GM18868 (cell line): Measurements from ENCODE around the gene RREB1.

Experiments
- ATAC-seq: cut with Tn5 transposase; IDR thresholded peaks from one replicate; pipeline ENCODE4 v1.9.1; 2021; ENCODE audit warnings: mild to moderate bottlenecking, moderate library complexity; ENCODE audit not compliant: unreplicated experiment

The RREB1 gene, protein sequence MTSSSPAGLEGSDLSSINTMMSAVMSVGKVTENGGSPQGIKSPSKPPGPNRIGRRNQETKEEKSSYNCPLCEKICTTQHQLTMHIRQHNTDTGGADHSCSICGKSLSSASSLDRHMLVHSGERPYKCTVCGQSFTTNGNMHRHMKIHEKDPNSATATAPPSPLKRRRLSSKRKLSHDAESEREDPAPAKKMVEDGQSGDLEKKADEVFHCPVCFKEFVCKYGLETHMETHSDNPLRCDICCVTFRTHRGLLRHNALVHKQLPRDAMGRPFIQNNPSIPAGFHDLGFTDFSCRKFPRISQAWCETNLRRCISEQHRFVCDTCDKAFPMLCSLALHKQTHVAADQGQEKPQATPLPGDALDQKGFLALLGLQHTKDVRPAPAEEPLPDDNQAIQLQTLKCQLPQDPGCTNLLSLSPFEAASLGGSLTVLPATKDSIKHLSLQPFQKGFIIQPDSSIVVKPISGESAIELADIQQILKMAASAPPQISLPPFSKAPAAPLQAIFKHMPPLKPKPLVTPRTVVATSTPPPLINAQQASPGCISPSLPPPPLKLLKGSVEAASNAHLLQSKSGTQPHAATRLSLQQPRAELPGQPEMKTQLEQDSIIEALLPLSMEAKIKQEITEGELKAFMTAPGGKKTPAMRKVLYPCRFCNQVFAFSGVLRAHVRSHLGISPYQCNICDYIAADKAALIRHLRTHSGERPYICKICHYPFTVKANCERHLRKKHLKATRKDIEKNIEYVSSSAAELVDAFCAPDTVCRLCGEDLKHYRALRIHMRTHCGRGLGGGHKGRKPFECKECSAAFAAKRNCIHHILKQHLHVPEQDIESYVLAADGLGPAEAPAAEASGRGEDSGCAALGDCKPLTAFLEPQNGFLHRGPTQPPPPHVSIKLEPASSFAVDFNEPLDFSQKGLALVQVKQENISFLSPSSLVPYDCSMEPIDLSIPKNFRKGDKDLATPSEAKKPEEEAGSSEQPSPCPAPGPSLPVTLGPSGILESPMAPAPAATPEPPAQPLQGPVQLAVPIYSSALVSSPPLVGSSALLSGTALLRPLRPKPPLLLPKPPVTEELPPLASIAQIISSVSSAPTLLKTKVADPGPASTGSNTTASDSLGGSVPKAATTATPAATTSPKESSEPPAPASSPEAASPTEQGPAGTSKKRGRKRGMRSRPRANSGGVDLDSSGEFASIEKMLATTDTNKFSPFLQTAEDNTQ (N-terminal part only)

DNA sequence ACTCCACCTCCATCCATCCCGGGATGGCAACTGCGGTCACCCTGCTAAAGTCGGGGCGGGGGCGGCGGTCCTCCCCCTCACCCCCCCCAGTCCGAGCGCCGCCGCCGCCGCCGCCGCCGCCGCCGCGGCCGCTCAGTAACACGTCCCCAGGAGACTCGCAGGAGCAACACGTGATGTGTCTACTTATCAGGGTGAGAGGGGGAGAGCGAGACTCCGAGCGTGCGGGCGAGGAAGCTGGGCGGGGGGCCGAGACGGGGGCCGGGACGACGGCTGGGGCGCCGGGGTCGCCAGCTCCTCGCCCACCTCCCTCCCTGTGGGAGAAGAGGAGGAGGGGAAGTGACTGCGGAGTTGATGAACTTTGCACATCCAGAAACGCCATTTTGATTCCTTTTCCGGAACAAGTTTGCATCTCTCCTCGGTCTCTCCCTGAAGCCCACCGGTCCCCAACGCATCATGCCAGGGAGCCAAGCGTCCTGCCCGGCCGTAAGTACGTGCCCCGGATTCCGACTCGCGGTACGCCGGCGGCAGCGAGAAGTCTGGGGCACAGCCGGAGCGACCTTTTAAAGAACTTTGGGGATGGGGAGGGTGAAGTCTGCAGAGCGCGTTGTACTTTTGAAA, at the start of gene RREB1:
Gene RREB1 (plus strand): TSS at position 384 of the 618 bp plus-strand sequence. CDS start 73,951 bp downstream, outside the sequence.
- peak; percentile 69 for ATAC-seq

DNA sequence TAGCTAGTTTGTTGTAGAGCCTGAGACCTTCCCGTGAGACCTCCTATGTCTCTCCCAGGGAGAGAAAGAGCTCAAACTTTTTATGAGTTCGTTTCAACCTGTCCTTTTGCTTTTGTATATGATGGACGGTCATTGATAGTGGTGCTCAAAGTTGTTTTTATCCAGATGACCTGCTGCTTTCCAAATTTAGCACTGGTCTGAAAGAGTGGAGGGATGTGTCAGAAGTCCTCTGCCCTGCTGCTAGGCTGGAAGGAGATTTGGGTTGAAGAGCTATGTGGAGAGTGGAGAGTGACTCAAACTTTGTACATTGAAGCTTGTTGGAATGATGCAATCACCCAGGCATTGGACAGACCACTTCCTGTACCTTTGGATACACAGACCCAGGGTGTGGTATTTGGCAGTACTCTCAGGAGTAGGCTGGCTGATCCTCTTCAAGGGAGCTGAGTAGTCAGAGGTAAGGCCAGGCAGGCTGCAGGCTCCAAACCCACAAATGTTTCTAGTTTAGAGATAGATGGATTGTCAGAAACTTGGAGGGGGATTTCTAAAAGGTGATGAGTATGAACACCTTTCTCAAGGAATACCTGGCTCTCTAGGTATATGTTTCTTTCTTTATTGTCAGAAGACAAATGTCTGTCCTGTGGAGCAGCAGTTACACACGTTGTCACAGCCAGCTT, 49.4 kb upstream of the RREB1 start:
- no peak for ATAC-seq

DNA sequence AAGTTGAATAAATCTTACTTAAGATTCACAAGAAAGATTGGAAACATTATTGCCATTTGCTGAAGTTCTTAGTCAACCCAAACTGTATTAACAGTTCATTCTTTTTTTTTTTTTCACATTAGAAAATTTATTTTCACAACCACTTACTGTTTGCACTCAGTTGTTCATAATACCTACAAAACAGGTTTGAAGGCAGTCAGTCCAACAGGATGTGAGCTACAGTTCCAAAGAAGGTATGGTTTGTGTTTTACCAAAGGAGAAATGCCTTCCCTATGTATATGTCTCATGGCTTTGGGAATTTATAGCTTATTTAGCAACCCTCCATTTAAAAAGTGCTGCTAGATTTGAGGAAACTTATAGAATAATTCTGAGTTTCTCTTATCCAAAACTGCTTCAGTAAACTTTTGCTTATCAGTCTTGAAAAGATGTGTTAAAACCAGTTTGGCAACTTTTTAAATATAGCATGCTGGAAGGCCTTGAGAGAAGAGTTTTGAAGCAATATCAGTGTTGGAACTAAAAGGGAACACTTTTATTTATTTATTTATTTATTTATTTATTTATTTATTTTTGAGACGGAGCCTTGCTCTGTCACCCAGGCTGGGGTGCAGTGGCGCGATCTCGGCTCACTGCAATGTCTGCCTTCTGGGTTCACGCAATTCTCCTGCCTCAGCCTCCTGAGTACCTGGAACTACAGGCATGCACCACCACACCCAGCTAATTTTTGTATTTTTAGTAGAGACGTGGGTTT, 46.8 kb upstream of the RREB1 start:
- no peak for ATAC-seq

DNA sequence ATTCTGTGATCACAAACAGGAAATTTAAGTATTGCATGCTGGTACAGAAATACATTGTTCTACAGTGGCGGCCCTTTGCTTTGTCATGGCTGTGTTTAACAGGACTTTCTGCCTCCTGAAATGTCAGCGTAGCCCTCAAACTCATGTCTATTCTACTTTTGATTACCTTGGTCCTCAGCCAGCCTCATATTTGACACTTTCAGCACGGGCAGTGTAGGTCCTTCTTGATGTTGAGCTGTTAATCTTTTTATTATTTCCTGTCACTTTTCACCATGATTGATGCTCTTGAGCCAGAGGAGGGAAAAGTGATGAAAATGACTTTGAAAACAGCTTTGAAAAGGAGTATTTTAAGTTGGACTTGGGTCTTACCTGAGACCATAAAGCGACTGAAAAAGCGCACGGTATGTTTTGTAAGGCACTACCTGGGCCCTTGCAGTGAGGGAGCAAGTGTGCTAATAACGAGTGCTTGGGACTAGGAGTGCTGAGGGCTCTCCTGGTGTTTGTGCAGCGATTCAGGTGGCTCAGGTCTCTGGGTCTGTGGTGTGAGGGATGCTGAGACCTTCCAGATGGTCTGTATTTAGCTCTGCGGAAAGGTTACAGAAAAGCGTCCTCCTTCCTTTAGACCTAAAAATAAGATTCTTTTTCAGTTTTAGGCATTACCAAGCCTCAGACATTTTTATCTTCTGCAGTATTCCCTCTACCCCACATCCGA, 45.2 kb upstream of the RREB1 start:
- no peak for ATAC-seq

DNA sequence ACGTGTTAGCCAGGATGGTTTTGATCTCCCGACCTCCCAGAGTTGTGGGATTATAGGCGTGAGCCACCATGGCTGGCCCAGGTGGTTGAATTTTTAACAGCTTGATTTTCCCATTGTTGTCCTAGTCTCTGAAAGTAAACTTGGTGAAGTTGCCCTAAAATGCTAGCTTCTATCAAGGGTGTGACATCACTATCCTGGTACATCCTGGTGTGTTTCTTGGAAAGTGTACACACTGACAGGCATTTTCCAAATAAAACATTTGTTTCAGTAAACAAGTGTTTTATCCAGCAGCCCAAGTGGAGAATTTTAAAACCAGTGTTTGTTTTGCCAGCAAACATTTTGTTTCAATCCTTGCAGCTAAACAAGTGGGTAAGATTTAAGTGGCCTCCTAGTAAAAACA, 40.5 kb upstream of the RREB1 start:
- ATAC-seq: no peak

DNA sequence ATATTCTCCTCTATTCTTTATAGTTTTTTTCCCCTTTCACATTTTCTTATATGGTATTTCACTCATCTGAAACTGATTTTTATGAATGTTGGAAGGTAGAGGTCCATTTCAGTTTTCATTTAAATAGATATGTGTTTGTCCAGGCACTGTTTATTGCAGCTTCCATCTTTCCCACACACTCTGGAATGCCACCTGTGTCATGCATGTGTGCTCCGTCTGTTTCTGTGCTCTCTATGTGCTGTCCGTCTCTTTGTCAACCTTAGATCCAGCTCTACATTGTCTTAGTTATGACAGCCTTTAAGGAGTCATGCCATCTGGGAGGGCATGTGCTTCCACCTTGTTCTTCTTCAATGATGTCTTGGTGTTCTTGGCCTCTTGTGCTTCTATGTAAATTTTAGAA, 36.4 kb upstream of the RREB1 start:
- ATAC-seq: no peak

DNA sequence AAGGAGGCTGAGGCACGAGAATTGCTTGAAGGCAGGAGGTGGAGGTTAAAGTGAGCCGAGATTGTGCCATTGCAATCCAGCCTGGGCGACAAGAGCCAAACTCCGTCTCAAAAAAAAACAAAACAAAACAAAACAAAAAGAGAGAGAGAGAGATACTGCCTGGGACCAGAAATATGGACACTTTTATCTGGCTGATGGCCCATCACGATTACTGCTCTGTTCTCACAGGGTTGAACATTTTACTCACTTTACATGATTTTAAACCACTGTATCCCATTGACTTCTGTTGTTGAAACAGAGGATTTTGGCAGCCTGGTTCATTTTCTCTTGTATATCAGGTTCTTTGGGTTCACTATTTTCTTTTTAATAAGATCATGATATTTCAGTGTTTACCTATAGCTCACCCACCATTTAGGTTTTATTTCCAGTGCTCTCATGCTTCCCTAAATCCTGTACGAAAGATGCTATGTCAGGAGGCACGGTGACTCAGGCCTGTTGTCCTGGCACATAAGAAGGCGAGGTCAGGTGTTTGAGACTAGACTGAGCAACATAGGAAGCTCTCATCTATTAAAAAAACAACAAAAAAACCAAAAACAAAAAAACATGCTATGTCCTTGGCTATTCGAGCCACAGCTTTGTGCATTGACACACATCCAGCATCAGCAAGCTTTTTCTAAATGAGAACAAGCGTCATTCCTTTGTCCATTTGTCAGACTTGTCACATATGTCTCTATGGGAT, 34.5 kb upstream of the RREB1 start:
- ATAC-seq: no peak

DNA sequence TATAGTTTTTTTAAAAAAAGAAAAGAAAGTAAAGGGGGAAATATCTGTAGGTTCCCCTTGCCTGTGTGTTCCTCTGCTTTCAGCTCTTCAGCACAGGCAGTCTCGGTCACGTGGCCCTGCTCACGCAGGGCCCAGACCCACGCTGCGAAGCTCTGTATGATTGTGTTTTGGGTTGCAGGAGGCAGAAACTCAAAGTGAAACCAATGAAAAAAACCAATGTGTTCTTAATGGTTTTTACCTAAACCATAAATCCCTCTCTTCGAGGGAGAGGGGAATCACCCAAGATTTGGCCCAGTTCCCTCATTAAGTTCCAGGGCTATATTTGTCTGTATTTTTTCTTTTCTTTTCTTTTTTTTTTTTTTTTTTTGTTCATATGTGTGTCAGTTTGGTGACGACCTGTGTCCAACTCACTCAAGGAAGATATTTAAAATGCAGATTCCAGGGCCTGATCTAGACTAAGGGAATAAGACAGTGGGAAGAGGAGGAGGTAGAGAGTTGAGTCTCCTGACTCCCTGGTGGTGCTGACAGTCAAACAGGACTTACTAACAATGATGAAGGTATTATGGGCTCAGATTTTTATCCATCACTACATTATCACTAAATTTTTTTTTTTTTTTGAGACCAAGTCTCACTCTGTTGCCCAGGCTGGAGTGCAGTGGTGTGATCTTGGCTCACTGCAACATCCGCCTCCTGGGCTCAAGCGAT, 33.8 kb upstream of the RREB1 start:
- peak; percentile 99 for ATAC-seq

DNA sequence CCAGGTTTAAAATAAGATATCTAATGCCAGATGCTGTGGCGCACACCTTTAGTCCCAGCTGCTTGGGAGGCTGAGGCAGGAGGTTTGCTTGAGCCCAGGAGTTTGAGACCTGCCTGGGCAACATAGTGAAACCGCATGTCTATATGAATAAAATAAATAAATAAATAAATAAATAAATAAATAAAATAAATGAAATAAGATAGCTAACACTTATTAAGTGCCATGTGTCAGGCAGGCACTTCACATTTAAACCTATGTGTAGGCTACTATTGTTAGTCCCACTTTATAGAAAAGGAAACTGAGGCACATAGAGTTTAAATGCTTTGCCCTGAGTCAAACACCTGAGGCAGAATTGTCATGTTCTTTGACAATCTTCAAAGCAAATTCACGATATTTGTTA, 32.9 kb upstream of the RREB1 start:
- ATAC-seq: no peak

DNA sequence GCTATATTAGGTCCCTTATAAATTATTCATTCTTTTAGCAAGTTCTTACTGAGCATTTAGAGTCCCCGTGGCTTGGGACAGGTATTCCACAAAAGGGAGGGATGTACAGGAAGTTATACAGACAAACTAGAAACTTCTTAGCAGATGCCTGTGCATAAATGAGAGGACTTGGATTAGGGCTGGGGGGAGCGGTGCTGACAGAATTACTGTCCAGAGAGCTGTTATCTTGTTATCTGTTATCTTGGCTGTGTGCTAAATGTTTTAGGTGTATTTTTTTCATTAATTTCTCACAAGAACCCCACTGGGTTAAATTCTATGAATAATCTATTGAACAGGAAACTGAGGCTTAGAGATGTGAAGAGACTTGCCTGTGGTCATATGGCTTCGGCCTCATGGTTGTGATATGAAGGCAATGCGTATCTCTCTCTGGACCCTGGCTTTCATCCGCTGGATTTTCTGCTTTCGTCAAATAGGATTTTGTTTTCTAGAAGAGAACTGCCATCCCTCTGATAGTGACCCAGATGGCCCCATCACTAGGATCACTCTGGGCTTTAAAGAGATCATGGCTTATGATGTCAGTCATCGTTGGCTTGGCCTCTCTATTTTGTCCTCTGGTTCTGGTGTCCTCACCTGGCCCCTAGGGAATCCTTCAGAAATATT, 32.3 kb upstream of the RREB1 start:
- no peak for ATAC-seq

DNA sequence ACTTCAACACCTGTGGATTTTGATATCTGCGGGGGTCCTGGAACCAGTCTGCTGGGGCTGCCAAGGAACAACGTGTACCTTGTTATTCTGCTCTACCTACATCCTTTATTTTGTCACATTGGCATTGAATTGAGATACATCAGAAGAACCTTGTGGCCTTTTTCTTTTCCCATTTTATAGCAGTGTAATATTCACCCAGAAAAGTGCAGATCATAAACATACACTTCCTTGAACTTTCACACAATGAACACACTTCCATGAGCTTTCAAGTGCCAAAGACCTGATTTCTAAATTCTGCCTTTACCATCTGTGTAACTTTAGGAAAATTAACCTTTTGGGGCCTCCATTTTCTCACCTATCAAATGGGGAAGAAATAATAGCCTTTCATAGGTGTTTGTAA, 29.9 kb upstream of the RREB1 start:
- no peak for ATAC-seq

DNA sequence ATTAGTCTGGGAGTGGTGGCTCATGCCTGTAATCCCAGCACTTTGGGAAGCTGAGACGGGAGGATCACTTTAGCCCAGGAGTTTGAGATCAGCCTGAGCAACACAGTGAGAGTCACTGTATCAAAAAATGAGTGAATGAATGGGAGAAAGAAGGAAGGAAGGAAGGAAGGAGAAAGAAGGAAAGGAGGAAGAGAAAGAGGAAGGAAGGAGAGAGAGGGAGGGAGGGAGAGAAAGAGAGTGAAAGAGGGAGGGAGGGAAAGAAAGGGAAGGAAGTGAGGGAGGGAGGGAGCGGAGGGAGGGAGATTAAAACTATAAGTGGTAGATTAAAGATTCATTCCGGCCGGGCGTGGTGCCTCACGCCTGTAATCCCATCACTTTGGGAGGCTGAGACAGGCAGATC, 28.9 kb upstream of the RREB1 start:
- ATAC-seq: no peak

DNA sequence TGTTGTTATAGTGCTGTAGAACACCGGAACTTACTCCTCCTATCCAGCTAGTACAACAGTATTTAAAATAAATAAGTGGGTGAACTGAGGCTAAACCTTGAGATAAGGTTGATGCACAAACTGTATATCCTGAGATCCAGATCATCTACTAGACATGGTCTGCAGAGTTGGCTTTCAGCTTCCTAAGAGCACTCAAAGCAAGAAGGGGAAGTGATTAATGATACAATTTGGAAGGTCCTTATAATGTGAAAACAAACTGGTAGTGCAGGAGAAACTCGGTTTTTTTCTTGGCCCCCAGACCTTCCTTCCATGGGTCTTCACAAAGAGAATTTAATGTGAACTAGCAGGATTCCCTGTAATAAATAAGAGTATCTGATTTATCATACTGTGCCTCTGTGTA, 27.4 kb upstream of the RREB1 start:
- ATAC-seq: no peak

DNA sequence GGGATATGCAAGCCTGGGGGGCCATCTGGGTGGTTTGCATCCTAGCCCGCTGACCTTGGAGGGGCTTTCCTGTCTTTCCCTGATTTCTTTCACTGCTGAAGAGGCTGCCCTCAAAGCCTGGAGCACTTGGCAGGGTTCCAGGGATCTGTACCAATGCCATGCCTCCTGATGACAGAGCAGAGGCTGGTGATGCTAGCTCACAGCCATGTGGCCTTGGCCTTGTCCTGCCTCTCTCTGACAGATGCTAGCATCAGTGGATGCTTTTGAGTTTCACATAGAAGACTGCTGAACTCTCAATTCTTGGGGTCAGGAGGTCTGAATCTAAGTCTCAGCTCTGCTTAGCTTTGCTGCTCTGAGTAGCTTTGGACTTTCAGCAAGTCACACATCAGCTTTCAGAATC, 21.9 kb upstream of the RREB1 start:
- no peak for ATAC-seq

DNA sequence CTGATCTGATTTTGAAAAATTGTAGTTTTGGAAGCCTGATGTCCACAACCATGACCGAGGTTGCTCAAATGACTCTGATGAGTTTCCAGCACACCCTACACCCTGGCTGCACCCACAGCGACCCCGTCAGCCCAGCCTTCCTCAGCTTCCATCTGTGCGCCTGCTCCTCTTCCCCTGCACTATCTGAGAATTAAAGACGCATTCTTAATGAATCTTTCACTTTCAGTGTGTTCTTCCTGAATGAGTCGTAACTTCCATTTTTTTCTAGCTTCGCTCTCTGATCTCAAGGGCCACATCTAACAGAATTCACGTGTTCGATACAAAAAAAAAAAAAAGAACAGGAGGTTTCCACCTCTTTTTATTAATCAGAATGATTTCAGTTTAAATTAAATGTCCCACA, 21.3 kb upstream of the RREB1 start:
- ATAC-seq: peak; percentile 70

DNA sequence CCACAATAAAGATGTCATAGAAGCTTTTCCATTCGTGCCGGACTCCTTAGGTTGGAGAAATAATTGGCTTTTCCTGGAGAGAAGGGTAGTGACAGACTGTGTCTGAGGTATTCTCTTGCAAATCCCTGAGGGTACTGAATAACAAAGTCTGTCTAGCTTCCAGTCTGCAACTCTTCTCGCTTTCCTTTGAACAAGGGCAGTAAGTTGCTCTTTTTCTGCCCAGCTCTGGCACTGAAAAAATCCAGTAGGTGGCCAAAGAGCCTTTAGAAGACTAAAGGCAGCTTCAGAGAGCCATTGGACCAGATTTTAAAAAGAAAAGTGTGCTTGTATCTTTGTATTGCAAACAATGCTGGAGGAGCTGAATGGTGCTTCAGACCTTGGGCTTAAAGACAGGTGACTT, 20.7 kb upstream of the RREB1 start:
- peak; percentile 2 for ATAC-seq

DNA sequence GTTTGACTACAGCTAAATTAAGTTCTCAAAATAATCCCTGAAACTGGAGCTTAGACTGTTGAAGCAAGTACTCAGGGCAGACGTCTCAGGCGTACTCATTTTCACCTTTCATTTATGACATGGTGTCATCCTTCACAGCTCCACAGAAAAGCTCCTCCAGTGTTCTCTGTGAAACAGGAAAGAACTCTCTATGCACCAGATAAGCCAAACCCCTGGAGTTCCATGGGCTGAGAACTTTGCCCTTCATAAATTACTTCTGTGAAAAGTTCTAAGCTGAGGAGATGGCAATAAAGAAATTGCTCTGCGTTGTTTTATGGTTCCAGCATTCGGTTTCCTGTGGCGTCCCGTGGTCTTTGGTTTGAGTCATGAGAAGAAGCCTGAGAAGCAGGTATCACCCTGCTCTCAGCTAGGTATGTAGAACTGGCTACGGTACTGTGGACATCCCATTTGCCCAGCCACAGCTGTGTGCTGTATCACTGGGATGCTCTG, 20.2 kb upstream of the RREB1 start:
- peak; percentile 57 for ATAC-seq
